Ishikawa (cell line): ENCODE results near the gene B4GALT1.

Experiments
- CEBPB ChIP-seq: IDR thresholded peaks from 2 replicates; pipeline ENCODE4 v1.6.1; 2012
- CREB1 ChIP-seq: IDR thresholded peaks from 2 replicates; pipeline ENCODE4 v1.6.1; 2012; ENCODE audit warnings: low read depth
- EGR1 ChIP-seq: IDR thresholded peaks from 2 replicates; pipeline ENCODE4 v1.6.1; 2012
- EP300 ChIP-seq: IDR thresholded peaks from 2 replicates; pipeline ENCODE4 v1.6.1; 2012; ENCODE audit warnings: borderline replicate concordance
- FOXM1 ChIP-seq: IDR thresholded peaks from 2 replicates; pipeline ENCODE4 v1.6.1; 2012; ENCODE audit warnings: low read depth, borderline replicate concordance
- NFIC ChIP-seq: IDR thresholded peaks from 2 replicates; pipeline ENCODE4 v1.6.1; 2012
- RAD21 ChIP-seq: IDR thresholded peaks from 2 replicates; pipeline ENCODE4 v1.6.1; 2012; ENCODE audit warnings: low read depth
- REST ChIP-seq: IDR thresholded peaks from 2 replicates; pipeline ENCODE4 v1.6.1; 2012; ENCODE audit warnings: low read depth, mild to moderate bottlenecking
- TAF1 ChIP-seq: IDR thresholded peaks from 2 replicates; pipeline ENCODE4 v1.6.1; 2012; ENCODE audit warnings: low read depth, mild to moderate bottlenecking
- TCF12 ChIP-seq: IDR thresholded peaks from 2 replicates; pipeline ENCODE4 v1.6.1; 2012; ENCODE audit warnings: low read depth
- TEAD4 ChIP-seq: IDR thresholded peaks from 2 replicates; pipeline ENCODE4 v1.6.1; 2012
- YY1 ChIP-seq: IDR thresholded peaks from 2 replicates; pipeline ENCODE4 v1.6.1; 2012; ENCODE audit warnings: low read depth
- ZBTB7A ChIP-seq: IDR thresholded peaks from 2 replicates; pipeline ENCODE4 v1.6.1; 2012; ENCODE audit warnings: low read depth
- TF ChIP-seq, protein P1 (sequence below): IDR thresholded peaks from 2 replicates; pipeline ENCODE4 v1.6.1; 2012
- TF ChIP-seq, protein P2 (sequence below): IDR thresholded peaks from 2 replicates; pipeline ENCODE4 v1.6.1; 2012

B4GALT1 gene

GRCh38 chr9:33167084-33167971, at the start of gene B4GALT1:
Gene B4GALT1, minus strand, starts transcription at chr9:33167336. Its CDS starts 167 bp downstream, at chr9:33167169.
- no peak; the same call in 1 of the 2 replicates for TF ChIP-seq RAD21
- 0 out of 2 replicates have a peak, but pooled peaks have one; percentile 16 for TF ChIP-seq TCF12
- TF ChIP-seq, protein P1, sequence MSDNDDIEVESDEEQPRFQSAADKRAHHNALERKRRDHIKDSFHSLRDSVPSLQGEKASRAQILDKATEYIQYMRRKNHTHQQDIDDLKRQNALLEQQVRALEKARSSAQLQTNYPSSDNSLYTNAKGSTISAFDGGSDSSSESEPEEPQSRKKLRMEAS, result peak; percentile 98
- peak; percentile 52; the same call in 1 of the 2 replicates for TF ChIP-seq TAF1
- TF ChIP-seq REST, result no peak
- TF ChIP-seq, protein P2, sequence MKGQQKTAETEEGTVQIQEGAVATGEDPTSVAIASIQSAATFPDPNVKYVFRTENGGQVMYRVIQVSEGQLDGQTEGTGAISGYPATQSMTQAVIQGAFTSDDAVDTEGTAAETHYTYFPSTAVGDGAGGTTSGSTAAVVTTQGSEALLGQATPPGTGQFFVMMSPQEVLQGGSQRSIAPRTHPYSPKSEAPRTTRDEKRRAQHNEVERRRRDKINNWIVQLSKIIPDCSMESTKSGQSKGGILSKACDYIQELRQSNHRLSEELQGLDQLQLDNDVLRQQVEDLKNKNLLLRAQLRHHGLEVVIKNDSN, result 0 out of 2 replicates have a peak, but pooled peaks have one; percentile 2
- peak; percentile 50; the same call in 1 of the 2 replicates for TF ChIP-seq YY1
- TF ChIP-seq NFIC, result peak; percentile 35; the same call in 1 of the 2 replicates
- no peak for TF ChIP-seq CREB1
- no peak for TF ChIP-seq TEAD4
- TF ChIP-seq EGR1, result peak; percentile 82

DNA sequence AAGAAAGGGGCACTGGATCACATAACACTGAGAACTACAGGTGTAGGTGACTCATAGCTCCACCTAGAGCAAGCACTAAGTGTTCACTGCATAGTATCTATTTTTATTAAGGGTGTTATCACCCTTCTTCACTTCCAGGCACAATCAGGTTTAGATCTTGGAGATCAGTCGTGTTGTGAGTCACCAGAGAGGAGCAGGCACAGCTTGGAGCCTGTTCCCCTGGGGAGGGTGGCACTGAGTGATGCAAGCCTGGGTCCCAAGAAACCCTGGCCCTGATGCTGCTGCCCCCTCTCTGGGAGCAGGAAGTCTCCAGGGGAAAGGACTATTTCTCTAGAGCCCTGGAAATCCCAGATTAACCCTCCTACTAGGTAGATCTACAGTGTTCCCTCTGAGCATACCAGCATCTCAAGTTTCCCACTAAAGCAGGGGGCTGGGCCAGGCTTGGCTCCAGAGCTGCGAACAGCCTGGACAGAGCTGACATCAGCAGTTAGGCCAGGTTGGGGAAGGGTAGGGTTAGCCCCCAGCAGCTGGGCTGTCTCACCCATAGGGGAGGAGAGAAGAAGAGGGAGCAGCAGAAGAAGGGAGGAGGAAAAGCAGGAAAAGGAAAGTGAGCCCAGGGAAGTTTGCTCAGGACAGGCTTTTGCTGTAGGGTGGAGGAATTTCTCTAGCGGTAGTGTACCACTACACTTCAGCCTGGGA, 44.7 kb upstream of the B4GALT1 start:
- TF ChIP-seq TEAD4 (no peak), EP300 (no peak), RAD21 (no peak; the same call in 1 of the 2 replicates), TAF1 (no peak), TCF12 (no peak), FOXM1 (no peak)

- TF ChIP-seq, protein P2, result no peak
- TF ChIP-seq TCF12 (no peak), NFIC (no peak), YY1 (no peak), ZBTB7A (no peak), CEBPB (no peak), RAD21 (no peak), TAF1 (no peak), FOXM1 (no peak), TEAD4 (no peak), REST (no peak), CREB1 (no peak), EGR1 (no peak), EP300 (no peak)
- TF ChIP-seq, protein P1, result no peak
These were observed 43.0 kb upstream of the B4GALT1 start for GRCh38 chr9:33210006-33210715.

- TF ChIP-seq CEBPB (no peak), EP300 (no peak), EGR1 (no peak), TEAD4 (no peak), ZBTB7A (no peak), REST (no peak)
- TF ChIP-seq, protein P2, result no peak
These were observed 42.3 kb upstream of the B4GALT1 start for GRCh38 chr9:33209394-33209793.
